ENCODE results near the gene PPDPF. TPM values are rescaled to one million over a fixed set of nuclear protein-coding genes. Genes with fewer than 3 reads are reported as not detected.

The PPDPF gene
- polyA plus RNA-seq, 1 donor from 2014 or later = 95.1 TPM

DNA sequence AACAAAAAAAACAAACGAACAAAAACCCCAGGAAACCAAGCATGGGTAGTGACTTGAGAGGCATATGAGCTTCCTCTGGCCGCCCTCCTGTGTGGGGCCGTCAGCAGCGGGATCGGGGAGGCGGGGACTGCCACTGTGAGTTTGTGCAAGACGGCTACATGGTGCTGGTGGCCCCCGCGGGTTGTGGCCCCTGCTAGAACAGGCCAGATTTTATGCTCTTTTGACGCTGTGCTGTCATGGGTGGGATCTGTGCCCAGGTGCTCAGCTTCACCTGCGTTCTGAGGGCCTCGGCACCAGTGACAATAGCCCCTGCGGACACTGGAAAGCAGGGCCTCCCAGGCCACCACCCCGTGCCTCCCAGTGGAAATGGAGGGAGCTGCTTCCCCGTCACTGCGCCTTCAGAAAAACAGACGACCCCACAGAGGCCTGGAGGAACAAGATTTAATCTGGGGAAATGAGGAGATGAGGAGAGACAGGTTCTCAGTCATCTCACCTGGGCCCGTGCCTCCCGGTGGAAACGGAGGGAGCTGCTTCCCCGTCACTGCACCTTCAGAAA lies 43.4 kb upstream of the PPDPF start:
- Histone ChIP-seq H3K9me3 (ENCODE audit: low read length) (no peaks in the 10 kb centered on the region), H3K4me2 (ENCODE audit: low read length) (no peak overlapping the region), H2AFZ (ENCODE audit: low read depth, low read length) (no peak overlapping the region), H3K4me3 (ENCODE audit: low read length) (no peak overlapping the region), H4K20me1 (ENCODE audit: insufficient read depth) (no peaks in the 10 kb centered on the region), H3K27me3 (ENCODE audit: insufficient read depth, low read depth, low read length) (peaks cover 8% of the 10 kb centered on the region), H3F3A (ENCODE audit: insufficient read depth, low read length, poor library complexity, severe bottlenecking) (no peaks in the 10 kb centered on the region), H3K9ac (ENCODE audit: low read length) (no peak overlapping the region), H3K27ac (ENCODE audit: low read length) (no peak overlapping the region), H3K79me2 (replicated peaks; ENCODE audit: insufficient read depth, low read length) (peaks cover 2% of the 10 kb centered on the region), H3K9me2 (ENCODE audit: insufficient read depth, low read length) (no peaks in the 10 kb centered on the region), H3K36me3 (ENCODE audit: insufficient read depth, low read length) (no peaks in the 10 kb centered on the region)
- TF ChIP-seq CTCF (IDR thresholded peaks at IDR 0.05; ENCODE audit: poor library complexity, severe bottlenecking) (peak; percentile 41), EZH2 (IDR thresholded peaks at IDR 0.05; ENCODE audit: borderline replicate concordance, insufficient read depth, low read length, poor library complexity, severe bottlenecking) (no peak), SMC3 (conservative IDR thresholded peaks at IDR 0.05; ENCODE audit: poor library complexity) (peak; percentile 24)

DNA sequence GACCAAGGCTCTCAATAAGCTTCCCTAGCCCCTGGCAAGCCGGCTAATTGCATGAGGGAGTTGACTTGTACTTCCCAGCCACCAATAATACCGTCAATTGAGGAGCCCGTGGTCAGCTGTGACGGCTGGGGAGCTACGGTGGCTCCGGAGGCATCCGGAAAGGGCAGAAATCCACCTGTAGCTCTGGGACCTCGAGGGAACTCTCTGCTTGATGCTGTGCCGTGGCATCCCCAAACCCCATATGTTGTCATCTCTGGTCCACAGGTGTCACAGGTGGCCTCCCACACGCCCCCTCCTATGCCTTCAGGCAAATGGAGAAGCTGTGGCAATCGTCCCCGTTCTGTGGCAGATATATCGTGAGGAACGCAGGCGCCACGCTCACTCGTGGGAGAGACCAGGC lies 42.6 kb upstream of the PPDPF start:
- Histone ChIP-seq H3K27me3 (ENCODE audit: insufficient read depth, low read depth, low read length) (peaks cover 8% of the 10 kb centered on the region), H3K9ac (ENCODE audit: low read length) (no peak overlapping the region), H3K9me3 (ENCODE audit: low read length) (no peaks in the 10 kb centered on the region), H2AFZ (ENCODE audit: low read depth, low read length) (no peak overlapping the region), H4K20me1 (ENCODE audit: insufficient read depth) (no peaks in the 10 kb centered on the region), H3K4me3 (ENCODE audit: low read length) (no peak overlapping the region), H3K79me2 (replicated peaks; ENCODE audit: insufficient read depth, low read length) (no peaks in the 10 kb centered on the region), H3K27ac (ENCODE audit: low read length) (no peak overlapping the region), H3F3A (ENCODE audit: insufficient read depth, low read length, poor library complexity, severe bottlenecking) (no peaks in the 10 kb centered on the region), H3K4me2 (ENCODE audit: low read length) (no peak overlapping the region), H3K9me2 (ENCODE audit: insufficient read depth, low read length) (no peaks in the 10 kb centered on the region), H3K36me3 (ENCODE audit: insufficient read depth, low read length) (no peaks in the 10 kb centered on the region)
- TF ChIP-seq REST (IDR thresholded peaks at IDR 0.05; ENCODE audit: borderline replicate concordance) (no peak), TAF1 (IDR thresholded peaks at IDR 0.05; ENCODE audit: low read depth) (no peak), RAD21 (conservative IDR thresholded peaks at IDR 0.05) (no peak), SMC3 (conservative IDR thresholded peaks at IDR 0.05; ENCODE audit: poor library complexity) (no peak), POLR2AphosphoS5 (IDR thresholded peaks at IDR 0.05) (no peak), MXI1 (conservative IDR thresholded peaks at IDR 0.05; ENCODE audit: poor library complexity, severe bottlenecking) (no peak), EP300 (conservative IDR thresholded peaks at IDR 0.05; ENCODE audit: poor library complexity, severe bottlenecking) (no peak), CTCF (IDR thresholded peaks at IDR 0.05; ENCODE audit: poor library complexity, severe bottlenecking) (no peak), EZH2 (IDR thresholded peaks at IDR 0.05; ENCODE audit: borderline replicate concordance, insufficient read depth, low read length, poor library complexity, severe bottlenecking) (no peak)
